Osteocyte (in vitro differentiated cells): ENCODE measurements around the gene EXT2. TPM values are rescaled to one million over a fixed set of nuclear protein-coding genes. Genes with fewer than 3 reads are reported as not detected.

Experiments used
- DNase-seq: peaks from one replicate; pipeline ENCODE4 v3.0.0; 2021; ENCODE audit warnings: mixed read lengths; ENCODE audit not compliant: unreplicated experiment; ENCODE audit errors: extremely low spot score
- H3K27ac Mint-ChIP-seq: one replicate; pipeline ENCODE4 v1.8.0; 2021; ENCODE audit warnings: mild to moderate bottlenecking, mixed read lengths; ENCODE audit not compliant: unreplicated experiment
- H3K27me3 Mint-ChIP-seq: one replicate; pipeline ENCODE4 v1.8.0; 2021; ENCODE audit warnings: mixed read lengths; ENCODE audit not compliant: unreplicated experiment
- H3K36me3 Mint-ChIP-seq: one replicate; pipeline ENCODE4 v1.8.0; 2021; ENCODE audit warnings: mixed read lengths; ENCODE audit not compliant: unreplicated experiment
- H3K4me1 Mint-ChIP-seq: one replicate; pipeline ENCODE4 v1.8.0; 2021; ENCODE audit warnings: mixed read lengths; ENCODE audit not compliant: unreplicated experiment
- H3K4me3 Mint-ChIP-seq: one replicate; pipeline ENCODE4 v1.8.0; 2021; ENCODE audit warnings: mild to moderate bottlenecking, moderate library complexity, mixed read lengths; ENCODE audit not compliant: unreplicated experiment
- H3K9me3 Mint-ChIP-seq: one replicate; pipeline ENCODE4 v1.8.0; 2021; ENCODE audit warnings: mixed read lengths; ENCODE audit not compliant: unreplicated experiment
- CTCF ChIP-seq: fragments of 200-600 bp; sonication (generic); IDR thresholded peaks from 2 replicates; pipeline ENCODE4 v1.5.0; 2021; ENCODE audit warnings: antibody characterized with exemption, mild to moderate bottlenecking, moderate library complexity
- total RNA-seq: library from RNA; stranded (reverse); gene quantifications from 2 replicates; pipeline ENCODE4 v1.2.1, GENCODE V29; 2021

Gene EXT2
- total RNA-seq, 1 donor from 2014 or later = 102 TPM

GRCh38 chr11:44140372-44140771, 44.9 kb downstream of the EXT2 start:
- no peak overlapping the region for H3K4me3 Mint-ChIP-seq
- DNase-seq = no peak
- TF ChIP-seq CTCF = no peak
- H3K27ac Mint-ChIP-seq = no peak overlapping the region
- H3K4me1 Mint-ChIP-seq = peaks cover 38% of the 10 kb centered on the region
- H3K27me3 Mint-ChIP-seq = no peaks in the 10 kb centered on the region
- H3K36me3 Mint-ChIP-seq = peaks cover 15% of the 10 kb centered on the region
- H3K9me3 Mint-ChIP-seq = peaks cover 1% of the 10 kb centered on the region

DNA sequence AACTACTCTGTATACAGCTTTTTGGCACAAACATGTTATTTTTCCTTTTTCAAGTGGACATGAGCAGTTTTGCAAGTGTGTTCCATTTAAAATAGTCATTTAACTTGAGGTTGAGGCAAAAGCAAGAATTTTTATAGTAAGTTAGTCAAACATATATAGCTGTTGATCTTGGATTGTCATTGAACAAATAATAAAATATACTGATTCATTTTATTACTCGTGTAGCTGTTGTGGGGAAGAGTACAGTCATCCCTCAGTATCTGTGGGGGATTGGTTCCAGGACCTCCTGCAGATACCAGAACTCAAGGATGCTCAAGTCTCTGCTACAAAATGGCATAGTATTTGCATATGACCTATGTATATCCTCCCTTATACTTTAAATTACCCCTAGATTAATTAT, 45.3 kb downstream of the EXT2 start:
- Mint-ChIP-seq H3K4me3 (no peak overlapping the region), H3K36me3 (peaks cover 19% of the 10 kb centered on the region), H3K27ac (no peak overlapping the region), H3K9me3 (peaks cover 4% of the 10 kb centered on the region), H3K4me1 (peaks cover 41% of the 10 kb centered on the region), H3K27me3 (no peaks in the 10 kb centered on the region)
- TF ChIP-seq CTCF = no peak
- DNase-seq = no peak

- H3K27ac Mint-ChIP-seq = no peak overlapping the region
- no peak overlapping the region for H3K4me3 Mint-ChIP-seq
- H3K9me3 Mint-ChIP-seq = peaks cover 4% of the 10 kb centered on the region
These were observed 48.8 kb downstream of the EXT2 start for GRCh38 chr11:44143987-44144909.

GRCh38 chr11:44145011-44145775, 49.7 kb downstream of the EXT2 start:
- no peak overlapping the region for H3K4me3 Mint-ChIP-seq
- no peak for DNase-seq
- peaks cover 31% of the 10 kb centered on the region for H3K4me1 Mint-ChIP-seq
- no peaks in the 10 kb centered on the region for H3K27me3 Mint-ChIP-seq
- H3K36me3 Mint-ChIP-seq = peaks cover 25% of the 10 kb centered on the region
- H3K27ac Mint-ChIP-seq = peak overlapping the region; percentile 14
- peaks cover 4% of the 10 kb centered on the region for H3K9me3 Mint-ChIP-seq
- TF ChIP-seq CTCF = no peak

More at GRCh38 chr11:44143987-44144909, 48.8 kb downstream of the EXT2 start:
- H3K27me3 Mint-ChIP-seq = no peaks in the 10 kb centered on the region
- peaks cover 23% of the 10 kb centered on the region for H3K36me3 Mint-ChIP-seq
- TF ChIP-seq CTCF = no peak
- peaks cover 24% of the 10 kb centered on the region for H3K4me1 Mint-ChIP-seq
- no peak for DNase-seq

DNA sequence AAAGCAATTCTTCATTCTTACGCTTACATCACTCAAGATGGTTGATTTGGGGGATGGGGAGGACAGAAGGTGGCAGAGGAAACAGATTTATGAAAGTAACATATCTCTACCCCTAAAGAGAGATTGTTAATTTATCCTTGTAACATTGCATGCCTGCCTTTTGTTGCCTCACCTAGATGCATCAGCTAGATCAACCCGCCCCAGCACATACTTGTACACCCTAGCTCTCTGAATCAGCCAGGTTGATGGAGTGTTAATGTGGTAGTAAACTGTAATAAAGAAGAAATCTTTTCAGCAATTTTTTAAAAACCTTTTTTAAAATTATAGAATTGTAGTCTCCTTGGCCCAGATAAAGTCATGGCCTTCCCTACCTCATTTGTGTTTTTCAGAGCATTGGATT, 51.5 kb downstream of the EXT2 start:
- Mint-ChIP-seq H3K27ac (no peak overlapping the region), H3K9me3 (peaks cover 6% of the 10 kb centered on the region), H3K4me1 (peaks cover 32% of the 10 kb centered on the region), H3K4me3 (no peak overlapping the region), H3K36me3 (peaks cover 34% of the 10 kb centered on the region), H3K27me3 (no peaks in the 10 kb centered on the region)
- no peak for TF ChIP-seq CTCF
- DNase-seq = no peak
